H1 (cell line): ENCODE results near the gene DNAH10. TPM values are rescaled to one million over a fixed set of nuclear protein-coding genes. Genes with fewer than 3 reads are reported as not detected.

Source experiments
- CTCF ChIA-PET: fragments of 300-600 bp; sonication (Branson Sonifier 250); formaldehyde crosslinking; loops from one replicate; lab custom pipeline; 2021; ENCODE audit not compliant: partially characterized antibody; lab: Charles Lee
- POLR2A ChIA-PET: fragments of 300-600 bp; sonication (Branson Sonifier 250); formaldehyde crosslinking; loops from one replicate; lab custom pipeline; 2021; ENCODE audit warnings: inconsistent platforms; ENCODE audit not compliant: partially characterized antibody; lab: Charles Lee
- DNase-seq, 2 experiments: peaks; one replicate each; pipeline versions ENCODE4 v3.0.0 to v3.0.0-alpha.2; 2010 to 2022; ENCODE audit warnings: low spot score in 2 of 2, low read depth in 1 of 2, mixed read lengths in 1 of 2
- FAIRE-seq: peaks from 2 replicates; lab custom pipeline; 2011; peaks lifted over from hg19 to GRCh38; lab: Jason Lieb, UNC
- H2AFZ ChIP-seq: 2 replicates; pipeline ENCODE4 v1.8.1; 2012; ENCODE audit warnings: low read length, inconsistent platforms
- H2AK5ac ChIP-seq: 2 replicates; pipeline ENCODE4 v1.6.1; 2013; ENCODE audit warnings: low read depth, low read length
- H2BK120ac ChIP-seq: replicated peaks from 2 replicates; pipeline ENCODE3; 2013; ENCODE audit warnings: low read depth, low read length, inconsistent platforms
- H2BK12ac ChIP-seq: 2 replicates; pipeline ENCODE4 v1.6.1; 2013; ENCODE audit warnings: low read depth, low read length
- H2BK15ac ChIP-seq: 2 replicates; pipeline ENCODE4 v1.6.1; 2013; ENCODE audit warnings: low read length
- H2BK20ac ChIP-seq: 2 replicates; pipeline ENCODE4 v1.6.1; 2013; ENCODE audit warnings: low read length
- H2BK5ac ChIP-seq: 2 replicates; pipeline ENCODE4 v1.6.1; 2013; ENCODE audit warnings: low read depth, low read length
- H3K14ac ChIP-seq: 2 replicates; pipeline ENCODE4 v1.6.1; 2013; ENCODE audit warnings: inconsistent platforms; ENCODE audit not compliant: insufficient read length
- H3K18ac ChIP-seq: 2 replicates; pipeline ENCODE4 v1.6.1; 2013; ENCODE audit warnings: low read length; ENCODE audit errors: extremely low read depth
- H3K23ac ChIP-seq: 2 replicates; pipeline ENCODE4 v1.6.1; 2013; ENCODE audit warnings: inconsistent platforms; ENCODE audit not compliant: insufficient read length
- H3K23me2 ChIP-seq: 2 replicates; pipeline ENCODE4 v1.6.1; 2013; ENCODE audit warnings: low read depth, low read length
- H3K27ac ChIP-seq: 2 replicates; pipeline ENCODE4 v1.6.1; 2011; ENCODE audit warnings: low read depth, low read length, inconsistent platforms
- H3K27me3 ChIP-seq, 4 experiments: replicated peaks in 1 of 4; 1 replicate in 1 of 4; 2 replicates in 3 of 4; pipeline versions ENCODE4 v1.6.1 to v1.8.1; 2011 to 2013; ENCODE audit warnings: low read length in 3 of 4, mild to moderate bottlenecking in 3 of 4, inconsistent platforms in 2 of 4, mixed read lengths in 2 of 4, moderate library complexity in 1 of 4; ENCODE audit not compliant: control insufficient read depth in 3 of 4, insufficient read depth in 3 of 4; ENCODE audit errors: extremely low read depth in 1 of 4
- H3K36me3 ChIP-seq, 4 experiments: 2 replicates each; pipeline versions ENCODE4 v1.6.1 to v1.8.1; 2011 to 2013; ENCODE audit warnings: mild to moderate bottlenecking in 4 of 4, low read length in 3 of 4, moderate library complexity in 2 of 4, control low read depth in 1 of 4, inconsistent platforms in 1 of 4; ENCODE audit not compliant: insufficient read depth in 4 of 4, control insufficient read depth in 2 of 4
- H3K4ac ChIP-seq: replicated peaks from 2 replicates; pipeline ENCODE3; 2013; ENCODE audit warnings: low read length, low read depth, mixed read lengths, inconsistent platforms; ENCODE audit not compliant: insufficient read length
- H3K4me1 ChIP-seq, 4 experiments: replicated peaks in 1 of 4; 1 replicate in 1 of 4; 2 replicates in 3 of 4; pipeline versions ENCODE4 v1.6.1 to v1.8.1; 2011 to 2013; ENCODE audit warnings: low read length in 3 of 4, inconsistent platforms in 2 of 4, mixed read lengths in 1 of 4; ENCODE audit not compliant: insufficient read depth in 4 of 4, control insufficient read depth in 3 of 4
- H3K4me2 ChIP-seq, 2 experiments: 2 replicates each; pipeline versions ENCODE4 v1.6.1 to v1.8.1; 2011 to 2013; ENCODE audit warnings: low read depth in 2 of 2, low read length in 2 of 2, control low read depth in 1 of 2, inconsistent platforms in 1 of 2, mild to moderate bottlenecking in 1 of 2; ENCODE audit not compliant: insufficient read depth in 1 of 2
- H3K4me3 ChIP-seq, 4 experiments: fragments of 200-600, 300-600 bp in 1 of 4; sonication (generic), shearing (Covaris generic), sonication (Bioruptor Twin) in 1 of 4; 2 replicates each; pipeline versions ENCODE4 v1.5.1 to v1.8.1; 2011 to 2016; ENCODE audit warnings: low read length in 4 of 4, low read depth in 3 of 4, control low read depth in 2 of 4, inconsistent platforms in 2 of 4, mild to moderate bottlenecking in 2 of 4, mixed read lengths in 1 of 4, moderate library complexity in 1 of 4; ENCODE audit not compliant: insufficient read depth in 2 of 4; ENCODE audit errors: extremely low read depth in 1 of 4
- H3K56ac ChIP-seq: replicated peaks from 2 replicates; pipeline ENCODE3; 2013; ENCODE audit warnings: low read depth, mild to moderate bottlenecking, mixed read lengths, low read length, inconsistent platforms; ENCODE audit not compliant: insufficient read length
- H3K79me1 ChIP-seq: 2 replicates; pipeline ENCODE4 v1.6.1; 2013; ENCODE audit warnings: low read depth, low read length, control low read depth
- H3K79me2 ChIP-seq, 2 experiments: 2 replicates each; pipeline versions ENCODE4 v1.6.1 to v1.8.1; 2012 to 2013; ENCODE audit warnings: low read length in 2 of 2, mild to moderate bottlenecking in 2 of 2, inconsistent platforms in 1 of 2; ENCODE audit not compliant: insufficient read depth in 2 of 2, control insufficient read depth in 1 of 2
- H3K9ac ChIP-seq, 4 experiments: replicated peaks in 1 of 4; 1 replicate in 1 of 4; 2 replicates in 3 of 4; pipeline versions ENCODE4 v1.6.1 to v1.8.1; 2011 to 2013; ENCODE audit warnings: low read depth in 3 of 4, low read length in 3 of 4, control low read depth in 2 of 4, mild to moderate bottlenecking in 2 of 4, moderate library complexity in 2 of 4, inconsistent platforms in 1 of 4; ENCODE audit errors: extremely low read depth in 1 of 4
- H3K9me3 ChIP-seq, 2 experiments: 2 replicates each; pipeline versions ENCODE4 v1.6.1 to v1.8.1; 2012 to 2013; ENCODE audit warnings: mild to moderate bottlenecking in 2 of 2, moderate library complexity in 2 of 2, control low read depth in 1 of 2, inconsistent platforms in 1 of 2, low read depth in 1 of 2, low read length in 1 of 2, mixed read lengths in 1 of 2; ENCODE audit not compliant: insufficient read depth in 2 of 2
- H4K20me1 ChIP-seq, 2 experiments: replicated peaks in 1 of 2; 2 replicates each; pipeline versions ENCODE3 to v1.8.1; 2011 to 2013; ENCODE audit warnings: inconsistent platforms in 2 of 2, low read length in 2 of 2, mild to moderate bottlenecking in 1 of 2; ENCODE audit not compliant: insufficient read depth in 2 of 2, control insufficient read depth in 1 of 2
- H4K5ac ChIP-seq: 2 replicates; pipeline ENCODE4 v1.6.1; 2013; ENCODE audit warnings: low read length, low read depth, mixed read lengths, inconsistent platforms; ENCODE audit not compliant: insufficient read length
- H4K8ac ChIP-seq: 2 replicates; pipeline ENCODE4 v1.8.0; 2013; ENCODE audit warnings: mild to moderate bottlenecking, moderate library complexity, low read length, inconsistent platforms; ENCODE audit not compliant: insufficient read depth; ENCODE audit errors: extremely low read depth
- H4K91ac ChIP-seq: replicated peaks from 2 replicates; pipeline ENCODE3; 2013; ENCODE audit warnings: low read length, mixed read lengths, inconsistent platforms; ENCODE audit not compliant: insufficient read length
- WGBS, 2 experiments: shearing (Covaris generic) in 1 of 2; methylation state at CpG; one replicate each; pipeline versions ENCODE4 v1.1.6 to v1.1.7; 2013 to 2015; ENCODE audit warnings: low lambda C conversion rate in 2 of 2, mixed read lengths in 2 of 2, inconsistent platforms in 1 of 2, low coverage in 1 of 2, missing lambda C conversion rate in 1 of 2; ENCODE audit not compliant: insufficient replicate concordance in 2 of 2, insufficient coverage in 1 of 2, insufficient read length in 1 of 2; ENCODE audit errors: extremely low coverage in 1 of 2, missing lambda C conversion rate in 1 of 2; 5-methylcytosine and 5-hydroxymethylcytosine counted together
- polyA plus RNA-seq, 7 experiments: library from polyadenylated mRNA; depleted of rRNA in 3 of 7; stranded (reverse) in 5 of 7; unstranded in 2 of 7; fragments of >200 nt in 5 of 7; fragments of 200-250 nt in 2 of 7; gene quantifications; 1 replicate in 5 of 7; 2 replicates in 1 of 7; 4 replicates in 1 of 7; pipeline versions ENCODE4 v1.2.1 to v1.2.3, GENCODE V29; 2011 to 2013; ENCODE audit warnings: missing spikeins in 2 of 7, mixed read lengths in 2 of 7
- total RNA-seq: library from RNA; stranded (reverse); fragmentation: NEBNext Ultra II Directional; extraction: Animal tissue kit (Norgen Biotek cat#: 25700); gene quantifications from 2 replicates; pipeline ENCODE4 v1.2.1, GENCODE V29; 2021

Gene DNAH10
- total and polyA plus RNA-seq, 2 of the 8 experiments (the other 6 are each of a cell fraction or from before 2014, with no cell fraction given) = 0.02 to 0.24 TPM

DNA sequence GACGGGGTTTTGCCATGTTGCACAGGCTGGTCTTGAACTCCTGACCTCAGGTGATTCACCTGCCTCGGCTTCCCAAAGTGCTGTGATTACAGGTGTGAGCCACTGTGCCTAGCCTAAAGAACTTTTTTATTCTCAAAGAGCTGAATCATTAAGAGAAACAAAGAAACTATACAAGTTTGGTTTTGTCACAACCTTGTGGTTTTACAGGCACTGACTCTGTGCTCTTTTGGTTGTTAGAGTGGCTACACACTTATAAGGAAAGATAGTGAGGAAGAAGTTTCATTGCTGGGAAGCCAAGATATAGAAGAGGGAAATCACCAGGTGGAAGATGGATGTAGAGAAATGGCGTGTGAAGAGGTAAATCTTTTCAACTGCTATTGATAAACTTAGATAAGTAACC lies 10.1 kb upstream of the DNAH10 start:
- H3K9ac ChIP-seq = no peak overlapping the region

More for the DNA sequence above, 10.1 kb upstream of the DNAH10 start:
- Histone ChIP-seq H2BK12ac (no peak overlapping the region), H3K23ac (no peak overlapping the region), H4K91ac (no peak overlapping the region), H3K56ac (no peak overlapping the region), H3K79me2 (no peaks in the 10 kb centered on the region), H3K4me1 (no peaks in the 10 kb centered on the region), H2AK5ac (no peak overlapping the region), H3K36me3 (peaks cover 13 to 74% (median 51%) of the 10 kb centered on the region in 4 experiments), H2BK20ac (no peak overlapping the region), H3K27ac (no peak overlapping the region), H3K9me3 (no peaks in the 10 kb centered on the region), H4K5ac (no peak overlapping the region), H3K27me3 (no peaks in the 10 kb centered on the region), H3K4ac (no peak overlapping the region), H2BK15ac (no peak overlapping the region), H3K23me2 (no peaks in the 10 kb centered on the region), H4K8ac (no peak overlapping the region), H3K79me1 (no peaks in the 10 kb centered on the region; the same call in 1 of the 2 replicates), H3K4me2 (no peak overlapping the region), H3K4me3 (no peak overlapping the region), H3K14ac (no peak overlapping the region), H2AFZ (no peak overlapping the region), H2BK120ac (no peak overlapping the region), H2BK5ac (no peak overlapping the region), H4K20me1 (peaks cover 6 to 12% of the 10 kb centered on the region in 2 experiments), H3K18ac (no peak overlapping the region)
- WGBS, 2 experiments = 85% methylated on average over 3 of the region's 3 CpGs; no CpG with 5 or more reads in 1 of the 2 experiments
- POLR2A ChIA-PET = no interaction called here
- DNase-seq (no peak), FAIRE-seq (no peak)
- CTCF ChIA-PET = interaction anchor here (0.6 kb wide), 1 partner anchor 143 kb away, joined by 3 read pairs; no protein-coding TSS in a partner anchor
